Bronchial epithelial cell (primary cell): Measurements from ENCODE around the gene HOTAIR. TPM values are rescaled to one million over a fixed set of nuclear protein-coding genes. Genes with fewer than 3 reads are reported as not detected.

Experiments
- DNase-seq: peaks from one replicate; pipeline ENCODE4 v3.0.0-alpha.2; 2010; ENCODE audit warnings: low read depth
- FAIRE-seq: peaks from 2 replicates; lab custom pipeline; 2011; peaks lifted over from hg19 to GRCh38; lab: Jason Lieb, UNC
- H3K27me3 ChIP-seq: 2 replicates; pipeline ENCODE4 v1.5.1; 2011; ENCODE audit warnings: low read length; ENCODE audit not compliant: control insufficient read depth, insufficient read depth
- H3K36me3 ChIP-seq: 2 replicates; pipeline ENCODE4 v1.5.1; 2011; ENCODE audit warnings: low read length; ENCODE audit not compliant: control insufficient read depth, insufficient read depth
- H3K4me3 ChIP-seq: 2 replicates; pipeline ENCODE4 v1.5.1; 2011; ENCODE audit warnings: mild to moderate bottlenecking, low read depth, low read length, control low read depth
- total RNA-seq: library from RNA; depleted of rRNA; stranded (reverse); fragments of >200 nt; gene quantifications from 2 replicates; pipeline ENCODE4 v1.2.1, GENCODE V29; 2014
- TF ChIP-seq, protein P1 (sequence below): IDR thresholded peaks from 2 replicates; pipeline ENCODE4 v1.5.1; 2011; ENCODE audit warnings: mild to moderate bottlenecking, moderate library complexity, low read length, control low read depth, inconsistent platforms; ENCODE audit not compliant: insufficient read depth, severe bottlenecking

The HOTAIR gene
- total RNA-seq, 1 donor from 2014 or later, result not detected

DNA sequence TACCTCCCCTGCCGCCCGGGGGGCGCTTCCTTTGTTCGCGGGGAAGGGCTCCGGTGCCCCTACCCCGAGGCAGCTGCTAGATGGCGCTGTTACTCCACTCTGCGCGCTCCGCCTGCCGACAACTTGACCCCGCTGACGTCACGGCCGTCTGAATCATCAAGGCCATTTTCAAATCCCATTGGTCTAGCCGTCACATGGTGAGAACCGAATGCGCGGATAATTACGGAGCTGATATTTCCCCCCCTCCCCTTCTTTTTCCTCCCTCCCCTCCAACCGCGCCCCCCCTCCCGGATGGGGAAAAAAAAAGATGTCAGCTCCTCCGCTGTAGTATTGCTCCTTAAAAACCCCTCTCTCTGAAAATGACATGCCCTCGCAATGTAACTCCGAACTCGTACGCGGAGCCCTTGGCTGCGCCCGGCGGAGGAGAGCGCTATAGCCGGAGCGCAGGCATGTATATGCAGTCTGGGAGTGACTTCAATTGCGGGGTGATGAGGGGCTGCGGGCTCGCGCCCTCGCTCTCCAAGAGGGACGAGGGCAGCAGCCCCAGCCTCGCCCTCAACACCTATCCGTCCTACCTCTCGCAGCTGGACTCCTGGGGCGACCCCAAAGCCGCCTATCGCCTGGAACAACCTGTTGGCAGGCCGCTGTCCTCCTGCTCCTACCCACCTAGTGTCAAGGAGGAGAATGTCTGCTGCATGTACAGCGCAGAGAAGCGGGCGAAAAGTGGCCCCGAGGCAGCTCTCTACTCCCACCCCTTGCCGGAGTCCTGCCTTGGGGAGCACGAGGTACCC lies 10.3 kb upstream of the HOTAIR start, which contains the start of gene HOXC10:
HOXC10 (plus strand) TSS at position 246 of the 791 bp plus-strand sequence; CDS start at position 360, 114 bp downstream.
- FAIRE-seq (no peak), DNase-seq (peak; percentile 7)
- TF ChIP-seq, protein P1, sequence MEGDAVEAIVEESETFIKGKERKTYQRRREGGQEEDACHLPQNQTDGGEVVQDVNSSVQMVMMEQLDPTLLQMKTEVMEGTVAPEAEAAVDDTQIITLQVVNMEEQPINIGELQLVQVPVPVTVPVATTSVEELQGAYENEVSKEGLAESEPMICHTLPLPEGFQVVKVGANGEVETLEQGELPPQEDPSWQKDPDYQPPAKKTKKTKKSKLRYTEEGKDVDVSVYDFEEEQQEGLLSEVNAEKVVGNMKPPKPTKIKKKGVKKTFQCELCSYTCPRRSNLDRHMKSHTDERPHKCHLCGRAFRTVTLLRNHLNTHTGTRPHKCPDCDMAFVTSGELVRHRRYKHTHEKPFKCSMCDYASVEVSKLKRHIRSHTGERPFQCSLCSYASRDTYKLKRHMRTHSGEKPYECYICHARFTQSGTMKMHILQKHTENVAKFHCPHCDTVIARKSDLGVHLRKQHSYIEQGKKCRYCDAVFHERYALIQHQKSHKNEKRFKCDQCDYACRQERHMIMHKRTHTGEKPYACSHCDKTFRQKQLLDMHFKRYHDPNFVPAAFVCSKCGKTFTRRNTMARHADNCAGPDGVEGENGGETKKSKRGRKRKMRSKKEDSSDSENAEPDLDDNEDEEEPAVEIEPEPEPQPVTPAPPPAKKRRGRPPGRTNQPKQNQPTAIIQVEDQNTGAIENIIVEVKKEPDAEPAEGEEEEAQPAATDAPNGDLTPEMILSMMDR, result peak; percentile 25
- Histone ChIP-seq H3K4me3 (no peak within 1 kb of the TSS), H3K27me3 (peaks cover 84% of the 10 kb centered on the region), H3K36me3 (no peaks in the 10 kb centered on the region)

DNA sequence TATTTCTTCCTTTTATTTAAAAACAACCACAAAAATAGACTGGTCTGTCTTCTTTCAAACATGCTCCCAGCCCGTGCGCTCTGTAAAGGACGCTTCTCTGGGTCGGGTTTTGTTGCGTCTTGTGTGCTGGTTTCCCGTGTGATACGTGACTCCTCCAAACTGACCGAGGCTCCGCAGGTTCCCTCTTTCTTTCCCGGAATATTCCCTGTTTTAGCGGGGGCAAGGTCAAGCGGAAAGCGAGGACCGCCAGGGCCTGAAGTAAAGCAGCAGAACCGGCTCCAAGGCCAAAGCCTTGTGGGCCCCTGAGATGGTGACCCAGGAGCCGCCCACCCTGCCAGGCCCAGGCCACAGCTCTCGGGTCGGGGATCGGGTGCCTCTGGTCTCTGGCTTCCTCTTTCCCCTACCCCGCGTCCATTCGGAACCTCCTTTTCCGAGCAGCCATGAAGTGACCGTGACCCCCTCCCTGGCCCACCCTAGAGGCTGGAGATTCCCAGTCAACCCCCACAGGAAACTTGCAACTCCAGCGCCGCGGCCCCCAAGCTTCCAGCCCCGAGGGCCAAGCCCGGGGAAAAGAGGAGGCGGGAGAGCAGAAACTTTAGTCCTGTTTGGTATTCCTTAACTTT lies 9.3 kb upstream of the HOTAIR start:
- DNase-seq (no peak), FAIRE-seq (no peak)
- H3K4me3 ChIP-seq, result no peak overlapping the region

DNA sequence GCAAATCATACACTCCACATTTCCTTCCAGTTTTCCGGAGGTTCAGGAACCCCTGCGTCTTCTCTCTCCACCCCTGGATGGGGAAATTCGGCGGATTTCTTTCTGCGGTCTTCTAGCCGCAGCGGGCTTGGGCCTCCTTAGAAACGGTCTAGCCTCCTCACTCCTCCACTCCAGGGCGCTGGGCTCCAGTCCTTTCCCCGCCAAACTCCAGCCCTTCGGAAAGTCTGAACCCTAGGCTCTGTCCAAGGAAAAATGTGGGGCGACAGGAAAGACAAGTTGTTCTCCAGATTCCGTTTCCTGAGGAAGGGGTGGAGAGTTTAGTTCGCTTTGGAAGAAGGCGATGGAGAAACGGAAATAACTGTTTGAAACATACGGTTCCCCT lies 8.8 kb upstream of the HOTAIR start:
- DNase-seq, result no peak
- Histone ChIP-seq H3K36me3 (no peaks in the 10 kb centered on the region), H3K27me3 (peaks cover 85% of the 10 kb centered on the region), H3K4me3 (no peak overlapping the region)
- TF ChIP-seq, protein P1, result no peak
- no peak for FAIRE-seq

More for the DNA sequence above, 9.3 kb upstream of the HOTAIR start:
- Histone ChIP-seq H3K27me3 (peaks cover 85% of the 10 kb centered on the region), H3K36me3 (no peaks in the 10 kb centered on the region)
- TF ChIP-seq, protein P1, result no peak

DNA sequence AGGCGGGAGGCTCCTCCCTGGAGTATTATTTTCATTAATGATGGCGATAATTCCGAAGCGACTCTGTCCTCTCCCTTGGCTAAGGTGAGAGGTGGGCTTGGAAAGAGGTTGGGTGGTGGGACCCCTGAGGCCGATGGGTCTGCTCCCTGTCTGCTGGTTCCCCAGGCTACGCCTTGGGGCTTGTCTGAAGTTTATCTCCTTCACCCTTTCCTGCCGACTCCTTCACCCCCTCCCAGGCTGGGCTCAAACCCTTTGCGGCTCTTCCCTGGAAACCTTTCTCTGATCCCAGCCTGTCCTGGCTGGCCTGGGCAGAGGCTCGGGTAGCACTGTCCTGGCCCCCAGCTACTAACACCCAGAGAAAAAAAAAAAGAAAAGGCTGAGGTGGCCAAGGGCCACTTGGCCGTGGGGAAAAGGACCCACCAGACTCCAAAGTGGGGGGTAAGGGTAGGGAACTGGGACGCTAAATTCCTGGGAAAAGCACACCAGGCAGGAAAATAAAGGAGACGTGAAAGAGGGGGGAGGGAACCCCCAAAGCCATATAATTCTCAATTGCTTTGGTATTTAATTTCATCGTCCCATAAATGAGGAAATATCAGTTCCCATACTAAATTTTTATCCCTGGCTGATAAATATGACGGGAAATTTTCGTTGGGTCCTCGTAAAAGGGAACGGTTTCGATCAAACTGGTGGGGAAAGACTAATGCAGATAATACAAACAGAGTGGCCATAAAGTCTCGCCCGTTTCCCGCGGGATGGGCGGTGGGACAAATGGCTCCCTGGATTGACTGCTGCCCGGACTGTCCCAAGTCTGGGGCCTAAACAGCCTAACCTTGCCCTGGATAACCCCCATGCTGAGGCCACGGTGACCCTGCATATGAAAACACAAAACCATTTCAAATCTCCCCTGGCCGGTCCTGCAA lies 8.2 kb upstream of the HOTAIR start:
- peaks cover 84% of the 10 kb centered on the region for H3K27me3 ChIP-seq
- FAIRE-seq (no peak), DNase-seq (no peak)
- TF ChIP-seq, protein P1, result no peak
- no peaks in the 10 kb centered on the region for H3K36me3 ChIP-seq
- no peak overlapping the region for H3K4me3 ChIP-seq

DNA sequence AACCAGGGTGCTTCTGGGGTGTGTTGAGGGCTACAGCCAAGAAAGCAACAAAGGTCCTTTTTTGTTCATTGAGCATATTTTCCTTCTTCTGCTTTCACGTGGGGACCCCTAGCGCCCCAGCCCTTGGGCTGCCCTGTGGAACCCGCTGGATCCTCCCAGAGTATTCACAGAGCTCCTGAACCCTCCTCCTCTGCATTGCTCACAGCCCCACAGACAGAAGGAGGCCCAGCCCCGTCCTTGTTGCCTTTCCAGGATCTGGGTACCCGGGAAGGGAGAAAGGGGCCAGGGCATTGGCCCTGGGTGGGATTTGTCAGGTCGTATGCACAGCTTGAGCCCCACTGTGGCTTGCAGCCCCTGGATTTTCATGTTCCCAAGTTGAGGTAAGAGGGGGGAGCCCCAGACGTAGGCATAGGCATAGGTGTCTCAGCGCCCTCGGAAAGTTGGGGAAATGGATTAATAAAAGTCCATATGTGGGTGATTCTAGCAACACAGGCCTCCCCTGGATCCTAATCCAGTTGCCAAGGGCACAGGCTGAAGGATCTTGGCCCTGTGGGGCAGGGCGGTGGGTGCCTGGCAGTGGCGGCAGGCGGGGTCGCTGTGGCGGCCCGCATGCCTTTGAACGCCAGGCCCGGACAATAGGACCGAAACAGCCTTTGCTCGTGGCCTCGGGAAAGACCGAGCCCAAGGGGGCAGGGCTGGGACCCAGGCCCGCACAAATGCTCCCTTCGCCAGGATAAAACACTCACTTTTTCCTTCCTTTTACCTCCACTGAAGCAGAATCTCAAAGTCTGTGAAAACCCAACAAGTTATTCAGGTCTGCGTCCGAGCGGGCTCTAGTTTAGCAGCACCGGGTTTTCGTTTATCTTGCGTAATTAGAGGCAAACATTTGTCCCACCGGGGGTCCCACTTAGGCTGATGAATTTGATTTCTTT lies 7.1 kb upstream of the HOTAIR start:
- H3K27me3 ChIP-seq, result peaks cover 85% of the 10 kb centered on the region
- TF ChIP-seq, protein P1, result no peak
- no peaks in the 10 kb centered on the region for H3K36me3 ChIP-seq
- no peak for DNase-seq
- FAIRE-seq, result no peak
- H3K4me3 ChIP-seq, result no peak overlapping the region
